HG02571 (cell line): ENCODE results near the gene TPM1.

Experiments used
- ATAC-seq: cut with Tn5 transposase; IDR thresholded peaks from one replicate; pipeline ENCODE4 v1.9.1; 2021; ENCODE audit warnings: mild to moderate bottlenecking, moderate library complexity; ENCODE audit not compliant: unreplicated experiment

TPM1 gene

GRCh38 chr15:63040509-63040908, 2.0 kb upstream of the TPM1 start:
- ATAC-seq, result no peak

GRCh38 chr15:63040954-63041353, 1.6 kb upstream of the TPM1 start:
- ATAC-seq, result no peak

DNA sequence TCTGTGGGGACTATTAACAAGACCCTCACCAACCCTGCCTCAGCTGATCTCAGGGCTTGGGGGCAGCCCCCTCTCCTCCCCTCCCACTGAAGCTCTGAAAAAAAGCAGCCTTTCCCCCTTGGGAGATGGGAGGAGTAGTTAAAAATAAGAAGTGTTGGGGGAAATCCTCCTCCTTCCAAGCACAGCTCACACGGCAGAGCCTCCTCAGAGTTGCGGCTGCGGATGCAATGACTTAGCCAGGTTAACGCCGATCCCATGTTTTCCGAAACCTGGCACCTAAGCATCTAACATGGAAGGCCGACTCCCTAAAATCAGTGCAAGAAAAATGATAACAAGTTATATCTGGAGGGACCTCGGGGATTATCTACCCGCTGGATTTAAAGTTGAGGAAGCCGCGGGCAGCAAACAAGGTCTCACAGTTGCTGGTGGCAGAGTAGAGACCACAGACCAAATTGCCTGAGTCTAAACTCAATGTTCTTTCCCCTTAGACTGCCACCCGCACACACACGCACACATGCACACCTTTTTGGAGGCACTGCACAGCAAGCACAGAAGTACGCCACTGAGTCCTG, 1.1 kb upstream of the TPM1 start:
- ATAC-seq, result no peak

- no peak for ATAC-seq
Observed at GRCh38 chr15:63042877-63043334, 359 bp downstream of the TPM1 start.

DNA sequence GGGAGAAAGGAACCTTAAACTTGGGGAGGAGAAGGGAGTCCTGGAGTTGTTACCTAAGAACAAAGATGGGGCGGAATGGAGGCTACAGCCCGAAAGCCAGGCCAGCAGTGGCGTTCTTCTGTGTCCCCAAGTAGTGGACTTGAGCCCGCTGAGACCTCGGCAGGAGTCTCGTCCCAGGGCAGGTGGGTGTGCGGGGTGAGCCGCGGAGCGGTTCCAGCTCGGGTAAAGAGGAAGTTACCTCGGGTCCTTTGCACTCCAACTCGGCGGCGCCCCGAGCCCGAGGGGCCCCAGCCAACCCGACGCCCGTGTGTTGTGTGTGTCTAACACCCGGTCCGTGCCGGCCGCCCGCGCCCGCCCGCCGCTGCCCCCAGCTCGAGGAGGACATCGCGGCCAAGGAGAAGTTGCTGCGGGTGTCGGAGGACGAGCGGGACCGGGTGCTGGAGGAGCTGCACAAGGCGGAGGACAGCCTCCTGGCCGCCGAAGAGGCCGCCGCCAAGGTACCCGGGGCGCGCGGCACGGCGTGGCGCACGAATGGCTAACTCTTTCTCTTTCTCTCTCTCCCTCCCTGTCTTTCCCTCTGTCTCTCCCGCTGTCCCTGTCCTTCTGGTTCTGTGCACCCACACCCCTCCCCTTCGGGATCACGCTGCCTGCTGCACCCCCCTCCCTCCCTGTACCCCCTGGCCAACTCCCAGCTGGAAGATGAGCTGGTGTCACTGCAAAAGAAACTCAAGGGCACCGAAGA, 959 bp downstream of the TPM1 start:
- no peak for ATAC-seq

DNA sequence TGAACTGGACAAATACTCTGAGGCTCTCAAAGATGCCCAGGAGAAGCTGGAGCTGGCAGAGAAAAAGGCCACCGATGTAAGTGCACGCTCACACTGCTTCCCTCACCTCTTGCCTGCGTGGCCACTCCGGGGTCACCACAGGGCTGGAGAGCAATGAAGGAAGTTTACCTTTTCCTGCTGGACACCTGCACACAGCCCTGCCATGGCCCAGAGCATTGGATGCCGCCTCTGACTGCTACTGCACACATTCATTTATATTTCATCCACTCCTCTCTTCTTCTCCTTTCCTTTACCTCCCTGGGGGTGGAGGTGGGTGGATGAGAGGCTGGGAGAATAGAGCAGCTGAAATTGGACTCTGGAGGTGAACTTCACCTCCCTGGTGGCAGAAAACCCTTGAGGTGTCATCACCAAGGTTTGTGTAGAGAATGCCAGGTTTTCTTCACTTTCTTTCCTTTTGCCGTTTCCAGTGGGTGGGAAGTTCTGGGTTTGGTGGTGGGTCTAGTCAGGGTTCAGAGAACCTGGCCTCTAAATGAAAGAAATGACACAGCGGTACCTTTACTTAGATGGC, 1.6 kb downstream of the TPM1 start:
- no peak for ATAC-seq

DNA sequence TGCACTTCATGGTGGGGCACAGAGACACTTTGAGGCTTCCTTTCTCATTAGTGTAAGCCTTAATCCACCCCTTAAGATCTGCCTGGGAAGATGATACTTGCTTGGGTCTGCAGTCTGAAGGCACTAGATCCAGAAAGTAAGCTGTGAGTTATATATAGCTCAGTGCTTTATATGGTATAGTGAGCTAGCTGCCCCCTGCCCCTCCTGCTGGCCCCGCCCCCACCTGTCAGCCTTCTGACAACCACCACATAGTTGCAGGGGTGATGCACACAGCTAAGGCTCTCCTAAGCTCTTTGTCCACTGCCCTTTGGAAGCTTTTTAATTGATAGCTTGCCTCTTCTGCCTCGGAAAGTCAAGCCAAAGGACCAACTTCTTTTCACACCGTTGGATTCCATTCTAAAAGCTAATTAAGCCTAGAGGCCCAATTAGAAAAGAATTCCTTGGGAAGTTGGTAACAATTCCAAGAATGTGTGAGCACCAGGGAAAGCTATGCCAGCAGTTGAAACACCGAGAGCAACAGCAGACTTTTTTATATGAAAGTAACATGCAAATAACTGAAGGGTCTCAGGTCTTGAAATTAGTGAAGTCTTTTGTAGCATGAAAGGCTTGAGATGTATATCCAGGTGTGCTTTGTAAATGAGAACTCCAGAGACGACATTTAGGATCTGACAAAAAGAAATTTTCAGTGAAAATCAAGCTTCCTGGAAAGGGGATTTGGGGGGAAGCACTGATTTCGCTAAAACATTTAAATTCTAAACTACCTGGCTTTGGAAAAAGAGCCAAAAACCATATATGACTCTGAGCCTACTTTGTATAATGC, 2.3 kb downstream of the TPM1 start:
- no peak for ATAC-seq

GRCh38 chr15:63045465-63045840, 2.9 kb downstream of the TPM1 start:
- no peak for ATAC-seq

DNA sequence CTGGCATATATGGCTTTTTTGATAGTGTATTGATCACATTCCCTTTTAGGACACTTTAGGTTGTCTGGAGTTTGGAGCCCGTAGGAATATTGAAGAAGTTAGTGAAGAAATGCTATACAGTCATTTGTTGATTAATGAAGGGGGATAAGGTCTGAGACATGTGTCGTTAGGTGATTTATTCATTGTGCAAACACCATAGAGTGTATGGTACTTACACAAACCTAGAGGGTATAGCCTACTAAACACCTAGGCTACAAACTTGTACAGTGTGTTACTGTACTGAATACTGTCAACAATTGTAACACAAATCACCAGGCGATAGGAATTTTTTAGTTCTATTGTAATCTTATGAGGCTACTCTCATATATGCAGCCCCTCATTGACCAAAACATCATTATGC, 3.3 kb downstream of the TPM1 start:
- no peak for ATAC-seq

DNA sequence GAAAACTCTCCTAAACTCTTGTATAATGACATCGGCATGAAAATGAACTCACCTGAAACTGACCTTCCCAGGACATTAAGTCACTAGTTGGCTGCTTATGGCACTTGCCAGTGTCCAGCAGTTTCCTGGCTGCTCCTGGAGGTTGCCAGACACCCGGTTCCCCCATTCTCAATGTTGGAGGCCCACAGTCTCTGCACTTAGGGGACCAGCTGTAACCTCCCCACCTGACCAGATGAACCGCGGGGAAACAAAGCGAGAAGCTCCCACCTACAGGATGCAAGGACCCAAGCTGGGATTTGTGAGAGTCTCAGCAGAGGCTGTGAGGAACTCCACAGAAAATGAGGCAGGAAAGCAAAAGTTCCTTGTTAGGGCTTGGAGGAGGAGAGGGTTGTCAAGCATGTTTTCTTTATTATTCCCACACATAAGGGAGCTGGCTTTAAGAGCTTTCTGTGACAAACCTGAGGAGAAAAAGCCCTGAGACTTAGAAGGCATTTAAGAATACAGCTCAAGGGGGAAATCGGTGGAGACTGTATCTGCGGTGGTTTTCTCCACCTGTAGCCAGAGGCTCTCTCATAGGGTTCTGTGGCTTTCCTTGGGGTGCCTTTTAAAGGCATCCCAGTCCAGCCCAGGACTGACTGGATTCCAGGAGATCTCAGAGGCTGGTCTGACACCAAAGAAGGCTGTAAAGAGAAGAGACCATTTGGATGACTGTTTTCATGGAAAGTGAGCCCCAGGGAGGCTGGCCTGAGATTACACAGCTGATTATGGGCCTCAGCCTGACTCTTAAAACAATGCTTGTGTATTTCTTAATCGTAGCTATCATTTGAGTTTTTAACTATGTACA, 4.6 kb downstream of the TPM1 start:
- no peak for ATAC-seq

- no peak for ATAC-seq
Observed at GRCh38 chr15:63047792-63048114, 5.2 kb downstream of the TPM1 start.

DNA sequence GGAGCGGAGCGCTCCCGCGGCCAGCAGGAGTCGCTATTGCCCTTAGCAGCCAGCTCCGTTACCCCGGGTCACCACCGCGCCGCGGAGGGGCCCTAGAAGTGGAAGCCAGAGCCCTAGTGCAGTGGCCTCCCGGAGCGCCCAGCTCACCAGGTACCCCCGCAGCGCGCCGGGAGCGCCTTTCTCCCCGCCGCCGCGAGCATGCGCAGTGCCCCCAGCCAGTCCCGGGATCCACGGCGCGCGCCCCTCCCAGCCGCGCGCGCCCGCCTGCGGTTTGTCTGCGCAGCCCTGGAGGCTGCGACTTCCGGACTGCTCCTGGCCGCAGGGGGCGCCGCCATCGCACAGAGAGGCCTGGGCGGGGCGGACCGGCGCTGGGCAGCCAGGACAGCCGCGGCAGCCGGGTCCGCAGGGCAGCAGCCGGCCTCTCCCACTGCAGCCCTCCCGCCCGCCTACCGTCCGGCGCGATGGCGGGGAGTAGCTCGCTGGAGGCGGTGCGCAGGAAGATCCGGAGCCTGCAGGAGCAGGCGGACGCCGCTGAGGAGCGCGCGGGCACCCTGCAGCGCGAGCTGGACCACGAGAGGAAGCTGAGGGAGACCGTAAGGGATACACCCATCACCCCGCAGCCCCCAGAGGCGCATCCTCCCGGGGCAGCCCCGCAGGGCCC, 5.7 kb downstream of the TPM1 start:
- ATAC-seq, result peak; percentile 79

GRCh38 chr15:63048776-63049665, 6.5 kb downstream of the TPM1 start:
- ATAC-seq, result no peak

DNA sequence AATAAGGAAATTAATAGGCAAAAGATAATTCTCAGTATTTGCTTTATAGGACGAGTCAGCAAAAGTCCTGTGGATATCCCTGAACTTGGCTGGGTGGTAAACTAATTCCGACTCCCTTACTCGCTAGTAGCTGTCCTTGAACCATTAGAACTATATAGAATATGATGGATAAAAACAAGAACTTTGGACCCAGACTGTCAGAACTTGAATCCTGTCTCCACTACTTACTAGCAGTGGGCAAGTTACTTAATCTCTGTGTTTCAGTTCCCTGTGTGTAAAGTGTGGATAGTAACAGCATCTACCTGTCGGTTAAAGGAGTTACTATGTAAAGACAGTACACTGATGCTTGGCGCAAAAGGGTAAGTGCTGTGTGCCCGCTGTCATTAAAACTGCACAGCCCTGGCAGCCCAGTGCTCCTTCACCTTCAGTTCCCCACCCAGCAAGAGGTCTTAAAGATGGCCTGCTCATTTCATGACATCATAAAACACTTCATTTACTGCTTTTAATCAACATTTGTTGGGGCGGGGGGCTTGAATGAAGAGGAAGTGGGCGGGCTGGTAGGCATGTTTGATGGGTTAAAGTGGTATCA, 7.3 kb downstream of the TPM1 start:
- no peak for ATAC-seq

DNA sequence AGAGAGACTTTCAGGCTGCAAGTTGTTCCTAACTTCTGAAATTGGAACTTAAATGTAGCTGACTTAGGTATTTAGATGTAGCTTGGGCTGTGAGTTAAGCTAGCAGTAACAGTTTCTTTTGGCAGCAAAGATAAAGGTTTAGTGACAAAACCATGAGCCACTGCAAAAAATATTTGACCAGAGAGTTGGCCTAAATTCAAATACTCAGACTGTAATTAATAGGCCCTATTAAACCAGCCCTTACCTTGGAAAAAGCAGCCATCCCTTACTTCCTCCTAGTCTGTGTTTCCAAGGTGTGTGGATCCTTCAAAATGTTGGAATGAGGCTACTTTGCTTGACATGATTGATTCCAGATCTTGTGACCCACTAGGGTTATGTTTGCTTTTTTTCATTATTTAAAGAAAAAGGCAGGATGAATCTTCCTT, 8.2 kb downstream of the TPM1 start:
- ATAC-seq, result no peak

DNA sequence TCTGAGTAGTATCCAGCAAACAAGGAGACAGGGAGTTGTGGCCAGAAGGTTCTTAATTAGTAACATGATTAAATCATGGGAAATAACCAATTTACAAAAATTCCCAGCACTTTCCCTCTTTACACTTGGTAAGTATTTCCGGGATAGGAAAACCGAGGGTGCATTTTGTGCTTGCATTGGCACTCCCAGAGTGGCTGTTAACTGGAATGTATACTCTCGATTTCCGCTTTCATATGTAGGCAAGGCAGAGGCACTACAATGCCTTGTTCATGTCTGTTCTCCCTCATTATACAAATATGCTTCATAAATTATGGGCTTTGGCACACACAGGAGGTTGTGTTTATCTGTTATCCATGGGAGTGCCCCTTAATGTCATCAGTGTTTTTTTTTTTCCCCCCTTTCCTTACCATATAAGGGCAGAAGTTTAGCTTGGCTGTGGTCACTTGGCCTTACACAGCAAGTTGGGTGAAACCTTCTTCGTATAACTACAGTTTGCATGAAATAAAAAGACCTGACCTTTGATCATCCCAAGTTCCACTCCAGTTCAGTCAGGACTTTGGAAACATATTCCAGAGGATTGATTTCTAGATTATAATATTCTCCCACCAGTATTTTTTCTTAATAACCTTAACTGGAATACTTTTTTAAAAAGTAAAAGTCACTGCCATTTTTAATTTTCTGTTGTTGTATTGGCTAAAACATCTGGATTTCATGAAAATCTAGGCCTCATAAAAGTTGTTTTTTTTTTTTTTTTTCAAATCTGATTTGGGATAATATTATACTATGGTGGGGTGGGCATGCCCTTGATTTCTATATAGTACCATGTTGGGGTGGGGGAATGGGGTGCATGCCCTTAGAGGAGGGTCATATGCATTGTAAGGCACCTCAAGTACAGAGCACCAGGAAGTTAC, 8.9 kb downstream of the TPM1 start:
- no peak for ATAC-seq

GRCh38 chr15:63052077-63052841, 9.7 kb downstream of the TPM1 start:
- no peak for ATAC-seq
